NK-92 treated with Interleukin-12 subunit alpha and Interleukin-12 subunit beta, amount 100 ng/mL, for 24 hours (cell line): ENCODE data around the gene ZAP70.

Source experiments
- DNase-seq: peaks from one replicate; lab custom pipeline; 2025; lab: John Stamatoyannopoulos, UW

The ZAP70 gene

DNA sequence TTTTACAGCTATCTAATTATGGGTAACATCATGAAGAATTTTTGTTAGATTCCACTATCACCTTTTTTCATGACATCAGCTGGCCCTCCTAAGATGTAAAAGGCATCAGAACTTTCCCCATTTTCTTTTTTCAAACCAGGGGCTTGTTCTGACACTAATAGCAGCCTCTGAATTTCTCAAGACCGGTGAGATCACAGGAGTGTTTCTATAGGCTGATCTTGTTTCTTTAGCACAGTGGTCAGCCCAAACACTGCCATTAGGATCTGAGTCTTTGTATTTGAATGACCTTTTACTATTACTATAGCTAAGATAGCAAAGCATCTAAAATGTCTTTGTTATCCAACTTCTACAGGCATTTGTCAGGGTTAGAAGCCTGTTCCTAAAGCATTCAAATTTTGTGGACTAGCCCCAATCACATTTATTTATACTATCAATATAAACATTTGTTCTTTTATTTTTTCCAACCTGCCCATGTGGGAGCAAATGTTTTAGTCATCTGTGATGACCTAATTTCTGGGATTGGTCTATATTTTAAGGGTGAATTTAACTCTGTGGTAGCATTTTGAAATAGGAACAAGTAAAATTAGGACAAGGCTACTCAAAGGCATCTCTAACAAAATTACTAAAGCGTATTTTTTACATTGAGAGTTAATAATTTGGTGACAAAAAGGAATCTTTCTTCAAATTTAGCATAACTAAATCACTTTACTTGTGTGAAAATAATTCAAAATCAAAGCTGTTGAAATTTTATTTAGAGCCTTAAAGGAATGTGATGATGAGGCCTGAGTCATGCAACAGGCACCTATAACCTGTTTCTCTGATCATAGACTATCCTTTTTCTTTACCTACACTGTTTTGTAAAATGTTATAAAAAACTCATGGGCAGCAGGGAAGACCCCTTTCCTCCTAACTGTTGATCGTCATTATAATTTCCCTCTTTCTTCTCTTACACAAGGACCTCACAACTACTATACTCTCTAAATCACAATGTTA lies 39.3 kb downstream of the ZAP70 start:
- no peak for DNase-seq

DNA sequence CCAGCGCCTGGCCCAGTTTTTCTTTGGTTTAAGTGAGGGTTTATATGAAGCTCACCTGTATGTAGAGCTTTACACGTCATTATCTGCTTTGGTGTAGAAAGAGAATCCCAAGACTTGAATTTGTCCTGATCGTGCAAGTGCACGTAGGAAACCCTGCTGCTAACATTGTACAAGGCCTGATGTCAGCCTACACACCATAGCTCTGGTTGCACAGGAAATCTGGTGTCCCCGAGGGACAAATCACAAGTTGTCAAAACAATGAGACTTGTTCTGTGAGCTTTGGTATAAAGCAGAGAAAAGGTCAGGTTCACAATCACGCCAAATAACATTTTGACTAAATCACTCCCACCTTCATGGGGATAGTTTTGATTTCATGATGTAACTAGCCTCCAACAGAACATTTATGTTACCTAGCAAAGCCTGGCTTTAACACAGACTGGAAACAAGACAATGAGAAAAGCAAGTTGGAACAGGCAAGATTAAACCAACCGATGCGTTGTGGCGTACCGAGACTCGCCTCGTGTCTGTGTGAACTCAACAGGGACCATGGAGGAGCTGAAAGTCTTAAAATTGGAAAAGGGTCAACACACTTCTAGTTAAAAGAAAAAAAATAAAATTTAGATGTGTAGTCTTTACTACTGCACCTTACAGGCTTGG lies 41.4 kb downstream of the ZAP70 start:
- DNase-seq, result no peak

- no peak for DNase-seq
Observed at GRCh38 chr2:97755491-97755890, 42.1 kb downstream of the ZAP70 start.

GRCh38 chr2:97757062-97757461 lies 43.7 kb downstream of the ZAP70 start:
- no peak for DNase-seq

GRCh38 chr2:97758131-97758705 lies 44.8 kb downstream of the ZAP70 start:
- no peak for DNase-seq

GRCh38 chr2:97759727-97760407 lies 46.5 kb downstream of the ZAP70 start:
- DNase-seq, result no peak

- DNase-seq, result no peak
Observed at GRCh38 chr2:97760480-97761049, 47.2 kb downstream of the ZAP70 start.

- DNase-seq, result no peak
Observed at GRCh38 chr2:97761192-97761591, 47.8 kb downstream of the ZAP70 start.

DNA sequence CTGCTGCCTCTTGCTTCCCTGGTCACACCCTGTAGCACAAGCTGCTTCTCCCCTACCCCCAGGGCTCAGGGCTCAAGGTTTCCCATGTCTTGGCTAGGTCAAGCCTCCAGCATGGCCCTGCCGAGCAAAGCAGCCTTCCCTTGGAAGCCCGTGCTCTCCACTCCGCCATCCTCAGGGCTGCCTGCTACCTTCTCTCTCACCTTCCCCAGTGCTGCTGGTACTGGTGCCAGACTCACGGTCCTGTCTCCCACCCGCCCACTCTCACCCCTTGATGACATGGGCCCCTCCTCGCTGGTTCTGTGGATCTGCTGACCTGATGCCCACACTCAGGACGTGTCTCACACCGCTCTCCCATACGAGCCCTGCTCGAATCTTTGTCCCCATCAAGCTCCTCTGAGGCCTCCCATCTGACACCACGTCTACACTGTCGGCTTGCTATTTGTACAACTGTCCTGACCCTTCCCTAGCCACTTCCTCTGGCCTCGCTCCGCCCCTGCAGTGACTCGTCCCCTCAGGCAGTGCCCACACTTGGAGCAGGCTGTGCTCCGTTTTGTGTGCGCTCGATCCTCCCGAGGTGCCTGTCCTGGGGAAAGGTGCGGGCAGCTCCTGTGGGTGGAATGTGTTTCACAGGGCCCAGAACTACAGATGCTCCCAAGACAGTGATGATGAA lies 49.9 kb downstream of the ZAP70 start:
- DNase-seq, result no peak

- no peak for DNase-seq
Observed at GRCh38 chr2:97764559-97765263, 51.3 kb downstream of the ZAP70 start.

GRCh38 chr2:97765933-97766332 lies 52.6 kb downstream of the ZAP70 start:
- DNase-seq, result no peak

DNA sequence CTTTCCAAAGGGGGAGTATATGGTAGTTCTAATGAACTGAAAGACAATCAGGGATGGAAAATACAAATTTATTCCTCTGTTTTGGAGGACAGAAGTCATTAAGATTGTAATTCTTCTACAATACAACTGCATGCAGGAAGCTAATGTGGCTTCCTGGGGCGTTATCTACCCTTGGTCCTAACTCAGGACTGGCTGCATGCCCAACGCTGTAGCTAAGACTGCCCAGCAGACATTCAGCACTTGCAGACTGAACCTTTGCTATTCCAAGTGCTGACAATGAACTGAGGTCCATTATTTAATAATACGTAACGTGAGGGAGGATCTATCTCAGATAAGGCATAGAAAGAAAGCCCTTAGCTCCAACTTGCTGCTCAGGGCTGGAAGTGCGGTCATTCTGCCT lies 53.2 kb downstream of the ZAP70 start:
- DNase-seq, result no peak

GRCh38 chr2:97769308-97769707 lies 55.9 kb downstream of the ZAP70 start:
- DNase-seq, result no peak

DNA sequence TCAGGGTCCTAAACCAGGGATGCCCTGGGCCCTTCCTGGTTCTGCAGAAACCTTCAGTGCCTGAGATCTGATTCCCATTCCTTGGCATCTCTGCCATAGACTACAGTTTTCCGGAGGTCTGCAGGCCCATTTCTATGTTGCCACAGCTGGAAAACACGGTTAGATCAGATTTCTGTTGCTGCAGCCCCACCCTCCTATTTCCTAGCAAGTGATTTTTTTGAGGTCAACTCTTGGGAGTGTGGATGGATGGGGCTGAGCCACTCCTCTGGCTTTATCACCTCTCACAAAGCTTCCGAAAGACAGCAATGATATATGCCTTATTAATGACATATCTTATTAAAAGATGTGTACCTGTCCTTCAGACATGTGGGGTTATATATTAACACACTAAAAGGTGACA lies 56.3 kb downstream of the ZAP70 start:
- DNase-seq, result no peak

GRCh38 chr2:97770445-97770844 lies 57.1 kb downstream of the ZAP70 start:
- DNase-seq, result no peak

DNA sequence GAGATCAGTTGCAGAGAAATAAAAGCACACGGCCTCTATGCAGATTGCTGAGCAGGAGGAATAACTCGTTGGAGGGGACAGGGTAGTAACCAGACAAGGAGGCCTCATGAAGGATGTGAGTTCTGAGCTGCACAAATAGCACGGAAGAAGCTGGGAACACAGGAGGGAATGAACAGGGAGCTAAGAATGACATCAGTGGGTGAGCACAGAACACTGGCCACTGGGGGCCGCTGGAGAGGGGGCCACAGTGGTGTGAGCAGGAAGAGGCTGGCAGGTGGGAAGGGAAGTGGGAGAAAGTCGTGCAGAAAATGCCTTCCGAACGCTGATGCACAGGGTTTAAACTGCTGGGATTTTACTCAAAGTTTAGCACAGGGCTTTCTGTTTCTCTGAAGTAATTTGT lies 61.0 kb downstream of the ZAP70 start:
- no peak for DNase-seq

DNA sequence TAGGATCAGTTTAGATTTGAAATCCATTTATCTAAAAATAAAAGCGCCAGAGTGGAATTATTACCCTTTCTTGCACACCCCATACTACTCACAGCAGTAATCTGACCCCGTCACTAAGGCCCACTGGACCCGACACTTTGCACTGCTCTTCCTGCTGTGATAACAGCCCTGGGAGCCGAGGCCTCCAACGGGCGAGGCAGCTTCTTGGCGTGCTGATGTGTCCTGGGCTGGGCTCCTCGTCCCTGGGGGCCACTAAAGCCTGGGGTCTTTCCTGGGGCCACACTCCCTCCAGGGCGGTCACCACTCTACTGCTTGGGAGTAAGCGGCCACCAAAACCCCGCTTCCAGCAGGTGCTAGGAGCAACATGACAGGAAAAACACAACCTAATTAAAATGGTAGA lies 61.7 kb downstream of the ZAP70 start:
- no peak for DNase-seq

DNA sequence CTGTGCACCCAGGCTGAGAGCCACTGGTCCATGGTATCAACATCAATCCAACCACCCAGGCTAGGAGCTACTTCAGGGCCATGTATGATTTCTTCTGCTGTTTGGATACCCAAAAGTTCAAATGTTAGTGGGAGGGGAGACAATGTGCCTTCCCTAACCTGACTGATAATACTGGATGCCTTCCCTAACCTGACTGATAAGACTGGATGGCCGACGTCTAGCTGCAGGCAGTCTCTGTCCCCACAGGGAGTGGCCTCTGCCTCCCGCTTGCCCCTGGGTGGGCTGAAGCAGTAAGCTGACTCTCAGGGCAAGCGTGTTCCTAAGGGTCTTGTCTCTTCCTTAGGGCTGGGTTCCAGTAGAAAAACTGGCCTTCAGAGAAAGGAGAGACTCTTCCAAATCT lies 65.8 kb downstream of the ZAP70 start:
- no peak for DNase-seq

- no peak for DNase-seq
Observed at GRCh38 chr2:97781981-97782380, 68.6 kb downstream of the ZAP70 start.

DNA sequence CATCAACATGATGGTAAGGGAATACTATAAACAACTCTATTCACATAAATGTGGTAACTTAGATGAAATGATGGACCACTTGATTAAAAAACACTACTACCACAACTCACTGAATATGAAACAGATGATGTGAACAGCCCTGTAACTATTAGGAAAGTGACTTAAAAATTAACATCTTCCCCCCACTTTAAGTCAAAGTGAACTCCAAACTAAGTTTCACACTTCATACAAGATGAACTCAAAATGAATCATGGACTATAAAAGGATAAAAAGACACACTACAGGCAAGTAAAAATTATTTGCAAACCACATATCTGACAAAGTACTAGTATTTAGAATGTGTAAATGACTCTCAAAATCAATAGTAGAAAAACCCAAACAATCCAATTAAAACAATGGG lies 71.6 kb downstream of the ZAP70 start:
- DNase-seq, result no peak

DNA sequence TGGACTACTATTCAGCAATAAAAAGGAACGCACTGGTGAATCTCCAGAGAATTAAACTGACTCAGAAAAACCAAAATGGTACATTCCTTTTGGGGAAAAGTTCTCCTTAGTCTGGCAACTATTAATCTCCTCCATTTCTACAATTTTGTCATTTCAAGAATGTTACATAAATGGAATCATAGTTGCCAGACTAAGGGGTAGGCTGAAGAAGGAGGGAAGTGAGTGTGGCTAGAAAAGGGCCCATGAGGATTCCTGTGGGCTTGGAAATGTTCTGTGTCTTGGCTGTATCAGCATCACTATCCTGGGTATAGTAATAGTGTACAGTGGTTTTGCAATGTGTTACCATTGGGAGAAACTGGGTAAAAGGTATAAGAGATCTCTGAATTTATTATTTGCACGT lies 72.4 kb downstream of the ZAP70 start:
- no peak for DNase-seq
